Natural killer cell treated with Interleukin-12 subunit alpha and Interleukin-12 subunit beta and Interleukin-15 and Interleukin-18, amount 100 ng/mL, for 72 hours (primary cell): ENCODE data around the gene TTN. TPM values are rescaled to one million over a fixed set of nuclear protein-coding genes. Genes with fewer than 3 reads are reported as not detected.

ENCODE experiments used
- ATAC-seq, 2 donors: fragments of 150-1000 bp; cut with Tn5 transposase in 1 of 2; sonication (Bioruptor Pico), chemical (Tn5 transposase) in 1 of 2; 2 replicates each; pipeline ENCODE4 v1.10.0; 2021
- DNase-seq: peaks from one replicate; pipeline ENCODE4 v3.0.0; 2022; ENCODE audit warnings: low spot score
- H3K27ac Mint-ChIP-seq, 2 donors: 1 replicate in 1 of 2; 2 replicates in 1 of 2; pipeline ENCODE4 v1.8.0; 2022; ENCODE audit warnings: mixed read lengths in 2 of 2, mild to moderate bottlenecking in 1 of 2, moderate library complexity in 1 of 2
- H3K27me3 Mint-ChIP-seq, 2 donors: 1 replicate in 1 of 2; 2 replicates in 1 of 2; pipeline ENCODE4 v1.8.0; 2022; ENCODE audit warnings: mixed read lengths in 2 of 2
- H3K36me3 Mint-ChIP-seq: one replicate; pipeline ENCODE4 v1.8.0; 2022; ENCODE audit warnings: mixed read lengths
- H3K4me1 Mint-ChIP-seq, 2 donors: 1 replicate in 1 of 2; 2 replicates in 1 of 2; pipeline ENCODE4 v1.8.0; 2022; ENCODE audit warnings: low read depth in 2 of 2, mixed read lengths in 2 of 2, mild to moderate bottlenecking in 1 of 2
- H3K4me3 Mint-ChIP-seq: one replicate; pipeline ENCODE4 v1.8.0; 2022; ENCODE audit warnings: mixed read lengths
- H3K9me3 Mint-ChIP-seq: 2 replicates; pipeline ENCODE4 v1.8.0; 2022; ENCODE audit warnings: mixed read lengths
- total RNA-seq, 2 donors: library from RNA; stranded (reverse); gene quantifications; one replicate each; pipeline ENCODE4 v1.2.3, GENCODE V29; 2022

The TTN gene
- total RNA-seq, 2 donors from 2014 or later = 0.07 to 2.1 TPM

- H3K4me3 Mint-ChIP-seq = no peak overlapping the region
- DNase-seq (no peak), ATAC-seq (no peak)
- H3K27ac Mint-ChIP-seq = no peak overlapping the region
- peaks cover 0 to 4% of the 10 kb centered on the region in 2 donors for H3K4me1 Mint-ChIP-seq
- H3K27me3 Mint-ChIP-seq = peaks cover 0 to 3% of the 10 kb centered on the region in 2 donors
- H3K36me3 Mint-ChIP-seq = no peaks in the 10 kb centered on the region
- no peaks in the 10 kb centered on the region for H3K9me3 Mint-ChIP-seq
These were observed 21.3 kb upstream of the TTN start for GRCh38 chr2:178828486-178828881.

DNA sequence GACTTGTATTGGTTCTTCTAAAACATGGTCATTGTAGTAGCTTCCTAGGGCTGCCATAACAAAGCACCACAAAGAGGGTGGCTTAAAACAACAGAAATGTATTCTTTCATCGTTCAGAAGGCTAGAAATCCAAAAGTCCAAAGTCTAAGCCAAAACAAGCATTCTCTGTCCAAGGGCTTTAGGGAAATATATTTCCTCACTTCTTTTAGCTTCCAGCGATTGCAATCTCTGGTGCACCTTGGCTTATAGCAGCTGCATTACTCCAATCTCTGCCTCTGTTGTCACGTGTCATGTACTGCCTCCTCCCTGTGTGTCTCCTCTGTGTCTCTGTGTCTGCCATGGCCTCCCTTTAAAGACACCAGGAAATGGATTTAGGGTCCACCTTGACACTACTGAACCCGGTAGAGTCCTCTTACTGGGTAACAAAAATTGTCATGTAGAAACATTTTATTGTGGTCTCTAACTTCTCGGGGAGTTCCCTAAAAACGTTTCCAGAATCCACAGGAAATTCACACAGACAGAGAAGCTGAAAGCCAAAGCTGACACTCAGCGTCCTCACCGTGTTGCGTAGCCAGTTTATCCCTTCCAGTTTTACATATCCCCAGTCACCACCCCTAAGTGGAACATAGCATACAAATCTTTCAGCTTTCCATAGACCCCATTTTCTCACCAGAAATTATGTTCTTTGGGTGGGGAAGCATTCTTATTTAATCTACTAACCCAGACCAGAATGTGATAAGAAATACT is 20.7 kb upstream of the TTN start:
- DNase-seq (no peak), ATAC-seq (no peak)
- H3K27me3 Mint-ChIP-seq = peaks cover 0 to 3% of the 10 kb centered on the region in 2 donors
- peaks cover 0 to 4% of the 10 kb centered on the region in 2 donors for H3K4me1 Mint-ChIP-seq
- H3K9me3 Mint-ChIP-seq = no peaks in the 10 kb centered on the region
- H3K27ac Mint-ChIP-seq = no peak overlapping the region
- no peak overlapping the region for H3K4me3 Mint-ChIP-seq
- H3K36me3 Mint-ChIP-seq = no peaks in the 10 kb centered on the region

DNA sequence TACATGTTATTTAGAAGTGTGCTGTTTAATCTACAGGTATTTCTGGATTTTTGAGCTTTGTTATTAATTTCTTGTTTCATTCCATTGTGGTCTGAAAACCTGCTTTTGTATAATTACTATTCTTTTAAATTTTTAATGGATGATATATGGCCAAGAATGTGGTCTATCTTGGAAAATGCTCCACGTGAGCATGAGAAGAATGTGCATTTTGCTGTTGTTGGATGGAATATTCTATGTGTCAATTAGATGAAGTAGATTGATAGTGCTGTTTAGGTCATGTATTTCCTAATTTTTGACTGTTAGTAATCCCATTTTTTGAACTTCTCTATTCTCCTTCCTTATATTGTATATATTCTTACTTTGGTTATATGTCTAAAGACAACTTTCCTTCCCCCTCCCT is 19.9 kb upstream of the TTN start:
- ATAC-seq = no peak
- H3K9me3 Mint-ChIP-seq = no peaks in the 10 kb centered on the region
- no peak for DNase-seq
- peaks cover 0 to 3% of the 10 kb centered on the region in 2 donors for H3K27me3 Mint-ChIP-seq
- peaks cover 0 to 4% of the 10 kb centered on the region in 2 donors for H3K4me1 Mint-ChIP-seq
- H3K27ac Mint-ChIP-seq = no peak overlapping the region
- H3K4me3 Mint-ChIP-seq = no peak overlapping the region
- no peaks in the 10 kb centered on the region for H3K36me3 Mint-ChIP-seq

DNA sequence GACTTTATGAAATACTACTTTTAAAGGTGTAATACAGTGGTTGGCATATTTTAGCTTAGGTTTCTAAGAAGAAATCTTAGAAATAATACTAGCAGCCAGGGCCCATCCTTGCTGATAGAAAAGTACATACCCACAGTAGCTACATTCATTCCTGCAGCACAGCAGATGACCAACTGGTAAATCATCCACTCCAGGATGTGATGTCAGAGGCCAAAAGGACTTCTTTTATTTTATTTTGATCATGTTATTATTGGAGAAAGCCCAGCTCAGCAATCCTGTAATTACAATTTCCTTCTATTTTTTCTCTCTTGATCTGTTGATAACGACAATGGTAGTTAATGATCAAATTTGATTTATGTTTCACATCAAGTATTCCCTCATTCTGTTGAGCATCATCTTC is 18.0 kb upstream of the TTN start:
- H3K4me3 Mint-ChIP-seq = no peak overlapping the region
- no peaks in the 10 kb centered on the region for H3K9me3 Mint-ChIP-seq
- no peak overlapping the region for H3K27ac Mint-ChIP-seq
- peaks cover 0 to 3% of the 10 kb centered on the region in 2 donors for H3K27me3 Mint-ChIP-seq
- no peak for ATAC-seq
- H3K4me1 Mint-ChIP-seq = peaks cover 1 to 4% of the 10 kb centered on the region in 2 donors
- no peak for DNase-seq
- H3K36me3 Mint-ChIP-seq = no peaks in the 10 kb centered on the region

DNA sequence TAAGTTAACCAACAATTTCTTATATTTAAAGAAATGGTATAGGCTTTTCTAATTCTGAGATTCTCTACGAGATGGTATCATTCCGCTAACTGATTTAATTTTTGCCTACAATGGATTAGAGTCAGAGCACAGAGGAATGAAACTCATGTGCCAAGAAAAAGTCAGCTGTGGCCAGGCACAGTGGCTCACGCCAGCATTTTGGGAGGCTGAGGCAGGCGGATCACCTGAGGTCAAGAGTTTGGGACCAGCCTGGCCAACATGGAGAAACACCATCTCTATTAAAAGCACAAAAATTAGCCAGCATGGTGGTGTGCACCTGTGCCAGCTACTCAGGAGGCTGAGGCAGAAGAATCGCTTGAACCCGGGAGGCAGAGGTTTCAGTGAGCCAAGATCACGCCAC is 17.0 kb upstream of the TTN start:
- ATAC-seq = no peak
- Mint-ChIP-seq H3K4me1 (peaks cover 5 to 6% of the 10 kb centered on the region in 2 donors), H3K36me3 (no peaks in the 10 kb centered on the region), H3K9me3 (no peaks in the 10 kb centered on the region), H3K27me3 (peaks cover 0 to 3% of the 10 kb centered on the region in 2 donors), H3K27ac (no peak overlapping the region), H3K4me3 (no peak overlapping the region)
- no peak for DNase-seq

DNA sequence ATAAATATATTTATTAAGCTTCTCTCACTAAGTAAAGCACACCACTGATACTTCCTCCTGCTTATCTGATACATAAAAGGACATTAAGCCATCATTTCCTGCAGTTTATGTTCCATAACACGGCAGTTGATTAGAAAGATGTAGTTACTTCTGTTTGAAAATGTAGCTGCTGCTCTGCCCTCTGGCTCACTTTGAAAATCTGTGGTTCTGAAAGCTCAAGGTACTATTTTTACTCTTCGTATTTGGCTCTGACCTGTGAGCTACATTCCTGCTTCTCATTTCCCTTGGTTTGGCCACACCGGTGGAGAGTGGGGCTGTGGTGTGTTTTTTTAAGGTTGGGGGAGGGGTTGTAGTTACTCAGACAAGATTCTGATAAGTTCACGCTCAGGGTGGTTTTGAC is 12.8 kb upstream of the TTN start:
- DNase-seq (no peak), ATAC-seq (no peak)
- no peaks in the 10 kb centered on the region for H3K27me3 Mint-ChIP-seq
- H3K9me3 Mint-ChIP-seq = no peaks in the 10 kb centered on the region
- peaks cover 5 to 7% of the 10 kb centered on the region in 2 donors for H3K4me1 Mint-ChIP-seq
- peak overlapping the region; percentile 61 for H3K4me3 Mint-ChIP-seq
- H3K27ac Mint-ChIP-seq = no peak overlapping the region
- no peaks in the 10 kb centered on the region for H3K36me3 Mint-ChIP-seq

GRCh38 chr2:178819147-178819875 is 12.1 kb upstream of the TTN start:
- no peaks in the 10 kb centered on the region for H3K27me3 Mint-ChIP-seq
- H3K4me1 Mint-ChIP-seq = peaks cover 5 to 7% of the 10 kb centered on the region in 2 donors
- no peaks in the 10 kb centered on the region for H3K36me3 Mint-ChIP-seq
- H3K9me3 Mint-ChIP-seq = no peaks in the 10 kb centered on the region
- no peak overlapping the region for H3K4me3 Mint-ChIP-seq
- no peak overlapping the region for H3K27ac Mint-ChIP-seq
- no peak for DNase-seq
- ATAC-seq = no peak

- DNase-seq (no peak), ATAC-seq (no peak)
- Mint-ChIP-seq H3K4me3 (no peak overlapping the region), H3K27ac (no peak overlapping the region), H3K9me3 (no peaks in the 10 kb centered on the region), H3K27me3 (no peaks in the 10 kb centered on the region), H3K4me1 (no peaks in the 10 kb centered on the region), H3K36me3 (no peaks in the 10 kb centered on the region)
These were observed 4.7 kb upstream of the TTN start for GRCh38 chr2:178811901-178812300.

GRCh38 chr2:178811045-178811444 is 3.8 kb upstream of the TTN start:
- Mint-ChIP-seq H3K4me3 (no peak overlapping the region), H3K36me3 (no peaks in the 10 kb centered on the region), H3K4me1 (no peaks in the 10 kb centered on the region), H3K27ac (no peak overlapping the region), H3K27me3 (no peaks in the 10 kb centered on the region), H3K9me3 (no peaks in the 10 kb centered on the region)
- no peak for DNase-seq
- no peak for ATAC-seq

DNA sequence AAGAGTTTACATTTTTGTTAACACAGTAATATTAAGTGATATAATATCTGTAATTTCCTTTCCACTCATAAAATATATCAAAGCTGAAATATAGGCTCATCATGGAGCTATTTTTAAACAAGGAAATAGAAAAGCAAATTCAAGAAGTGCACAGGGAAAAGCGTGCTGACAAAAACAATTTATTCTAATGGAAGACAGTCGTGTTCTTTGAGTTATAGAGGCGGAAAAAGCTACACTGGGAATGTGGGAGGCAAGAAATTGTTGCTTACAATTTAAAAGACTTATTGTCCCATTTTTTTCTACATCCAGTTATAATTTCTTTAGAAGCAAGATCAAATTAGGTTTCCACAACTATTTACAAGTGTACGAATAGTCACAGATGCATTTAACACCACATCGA is 3.2 kb upstream of the TTN start:
- no peak for DNase-seq
- no peaks in the 10 kb centered on the region for H3K9me3 Mint-ChIP-seq
- no peak overlapping the region for H3K27ac Mint-ChIP-seq
- no peaks in the 10 kb centered on the region for H3K36me3 Mint-ChIP-seq
- H3K4me1 Mint-ChIP-seq = no peaks in the 10 kb centered on the region
- H3K27me3 Mint-ChIP-seq = no peaks in the 10 kb centered on the region
- no peak for ATAC-seq
- H3K4me3 Mint-ChIP-seq = no peak overlapping the region

GRCh38 chr2:178806543-178806942 is 680 bp downstream of the TTN start:
- Mint-ChIP-seq H3K36me3 (no peaks in the 10 kb centered on the region), H3K27me3 (no peaks in the 10 kb centered on the region), H3K9me3 (no peaks in the 10 kb centered on the region), H3K4me3 (no peak overlapping the region), H3K27ac (no peak overlapping the region), H3K4me1 (no peaks in the 10 kb centered on the region)
- ATAC-seq = no peak
- DNase-seq = no peak

DNA sequence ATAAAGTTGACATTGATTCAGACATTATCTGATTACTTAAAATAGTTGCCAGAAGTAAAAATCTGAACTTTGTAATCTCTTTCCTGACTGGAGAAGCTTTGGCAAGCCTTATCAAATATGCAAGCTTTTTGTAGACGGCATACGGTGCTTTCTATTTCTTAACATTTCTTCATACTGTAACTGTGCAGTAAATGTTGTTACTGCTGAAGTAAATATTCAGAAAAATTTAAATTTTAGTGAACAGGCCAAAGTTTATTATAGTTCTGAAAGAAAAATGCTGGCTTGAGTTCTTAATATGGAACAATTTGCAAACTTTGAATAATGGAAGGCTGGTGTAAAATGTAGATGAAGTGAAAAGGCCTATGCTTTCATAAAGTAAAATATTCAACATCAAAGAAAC is 1.8 kb downstream of the TTN start:
- no peak overlapping the region for H3K4me3 Mint-ChIP-seq
- H3K27me3 Mint-ChIP-seq = no peaks in the 10 kb centered on the region
- no peaks in the 10 kb centered on the region for H3K36me3 Mint-ChIP-seq
- ATAC-seq (no peak), DNase-seq (no peak)
- no peaks in the 10 kb centered on the region for H3K4me1 Mint-ChIP-seq
- H3K27ac Mint-ChIP-seq = no peak overlapping the region
- no peaks in the 10 kb centered on the region for H3K9me3 Mint-ChIP-seq

GRCh38 chr2:178804791-178805190 is 2.4 kb downstream of the TTN start:
- Mint-ChIP-seq H3K9me3 (no peaks in the 10 kb centered on the region), H3K4me1 (no peaks in the 10 kb centered on the region), H3K4me3 (no peak overlapping the region), H3K27ac (no peak overlapping the region), H3K36me3 (no peaks in the 10 kb centered on the region), H3K27me3 (no peaks in the 10 kb centered on the region)
- DNase-seq (no peak), ATAC-seq (no peak)

DNA sequence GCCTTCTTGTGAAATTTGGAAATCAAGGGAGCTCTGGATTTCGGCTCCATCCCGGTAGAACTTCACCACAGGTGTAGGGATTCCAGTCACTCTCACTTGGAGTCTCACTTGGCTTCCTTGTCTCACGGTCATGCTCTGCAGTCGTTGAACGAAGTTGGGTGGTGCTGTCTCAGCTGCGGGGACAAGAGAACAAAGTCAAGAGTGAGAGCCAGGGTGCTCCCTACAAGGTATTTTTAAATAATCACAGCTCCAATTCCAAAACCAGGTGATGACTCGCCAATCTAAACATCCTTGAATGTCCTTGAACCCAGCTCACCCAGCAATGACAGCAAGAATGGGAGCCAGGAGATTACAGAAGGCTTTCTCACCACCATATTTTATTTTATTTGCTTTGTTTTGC is 6.7 kb downstream of the TTN start:
- H3K27ac Mint-ChIP-seq = no peak overlapping the region
- ATAC-seq = no peak
- H3K36me3 Mint-ChIP-seq = no peaks in the 10 kb centered on the region
- no peaks in the 10 kb centered on the region for H3K27me3 Mint-ChIP-seq
- H3K4me1 Mint-ChIP-seq = no peaks in the 10 kb centered on the region
- H3K4me3 Mint-ChIP-seq = no peak overlapping the region
- no peak for DNase-seq
- no peaks in the 10 kb centered on the region for H3K9me3 Mint-ChIP-seq
